ENCODE data around the gene PCDHGA1.
A peak's percentile ranks its signal among the peaks of the same experiment; 100 is the strongest.

PCDHGA1 gene

DNA sequence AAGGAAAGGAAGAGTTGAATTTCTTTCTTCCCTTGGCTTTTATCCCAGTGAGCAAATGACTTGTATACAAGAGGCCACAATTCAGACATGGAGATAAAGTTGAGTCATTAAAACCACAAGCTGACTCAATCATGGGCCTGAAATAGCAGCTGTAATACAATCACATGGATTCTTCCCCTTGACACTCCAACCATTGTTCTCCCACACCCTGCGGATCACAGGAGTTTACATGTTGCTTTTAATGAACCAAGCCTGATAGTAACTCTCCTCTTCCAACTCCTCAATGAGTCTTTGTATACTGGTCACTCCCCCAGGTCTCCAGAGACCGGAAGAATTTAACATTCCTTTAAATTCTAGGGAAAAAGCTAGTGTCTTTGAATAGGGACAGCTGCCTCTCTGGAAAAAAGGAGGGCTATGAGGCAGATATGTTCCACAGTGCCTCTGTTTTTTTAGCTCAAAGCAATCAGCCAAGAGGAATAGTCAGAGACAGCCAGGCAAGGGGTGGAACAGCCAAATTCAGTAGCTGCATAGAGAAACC is 191.0 kb downstream of the PCDHGA1 start:
- Histone ChIP-seq H3K36me3 (ENCODE audit: control insufficient read depth in 2 of 2, insufficient read depth in 1 of 2, low read length in 2 of 2) (peaks cover 24 to 93% of the 10 kb centered on the region in 2 experiments), H3K4me1 (ENCODE audit: control insufficient read depth, insufficient read depth, low read length) (peaks cover 11% of the 10 kb centered on the region), H3K4me3 (ENCODE audit: low read depth, low read length) (no peak overlapping the region), H3K27ac (ENCODE audit: extremely low read depth, low read depth, low read length) (peak overlapping the region; percentile 51; the same call in 1 of the 2 replicates), H3K9me3 (ENCODE audit: control insufficient read depth, insufficient read depth, low read depth, low read length) (no peaks in the 10 kb centered on the region)
- CTCF ChIA-PET = interaction anchor here (0.6 to 10.9 kb wide), 17 partner anchors 7 to 435 kb away, joined by 3 to 160 read pairs (median 9); partner anchors contain the start of genes PCDHGA1, PCDHGA11, PCDHGA12 and PCDHGA2
- POLR2A ChIA-PET = interaction anchor here (1.0 to 2.0 kb wide), 5 partner anchors 42 to 200 kb away, joined by 3 to 10 read pairs (median 3); partner anchors contain the start of genes PCDHGA11 and PCDHGC3
- TF ChIP-seq GLI4 (tag by site-specific recombination; IDR thresholded peaks at IDR 0.05) (no peak), ZNF785 (tag by site-specific recombination; IDR thresholded peaks at IDR 0.05) (no peak), FEZF1 (tag by site-specific recombination; IDR thresholded peaks at IDR 0.05) (peak; percentile 65; the same call in 1 of the 2 replicates), ZNF544 (tag by site-specific recombination; IDR thresholded peaks at IDR 0.05) (no peak), ZNF660 (tag by site-specific recombination; IDR thresholded peaks at IDR 0.05) (peak; percentile 96), SCRT2 (tag by site-specific recombination; IDR thresholded peaks at IDR 0.05) (peak; percentile 91), ZBTB17 (tag by site-specific recombination; IDR thresholded peaks at IDR 0.05) (0 out of 2 replicates have a peak, but pooled peaks have one; percentile 24), ZNF10 (tag by site-specific recombination; IDR thresholded peaks at IDR 0.05) (peak; percentile 56; the same call in 1 of the 2 replicates), ZNF335 (tag by site-specific recombination; conservative IDR thresholded peaks at IDR 0.05) (0 out of 2 replicates have a peak, but pooled peaks have one; percentile 39), ZNF777 (tag by site-specific recombination; IDR thresholded peaks at IDR 0.05; ENCODE audit: borderline replicate concordance) (no peak), GLIS1 (tag by site-specific recombination; IDR thresholded peaks at IDR 0.05) (peak; percentile 37; the same call in 1 of the 2 replicates), ZNF350 (tag by site-specific recombination; IDR thresholded peaks at IDR 0.05) (no peak), ZBTB8A (tag by site-specific recombination; IDR thresholded peaks at IDR 0.05) (no peak), ZNF707 (tag by site-specific recombination; IDR thresholded peaks at IDR 0.05) (no peak), ZNF24 (tag by site-specific recombination; IDR thresholded peaks at IDR 0.05) (peak; percentile 92), ZNF394 (tag by site-specific recombination; IDR thresholded peaks at IDR 0.05; ENCODE audit: borderline replicate concordance) (peak; percentile 61; the same call in 1 of the 2 replicates), ZNF629 (tag by site-specific recombination; IDR thresholded peaks at IDR 0.05) (peak; percentile 90), KLF16 (tag by site-specific recombination; IDR thresholded peaks at IDR 0.05) (no peak), WT1 (tag by site-specific recombination; IDR thresholded peaks at IDR 0.05) (peak; percentile 62; the same call in 1 of the 2 replicates)
- TF ChIP-seq, protein P1, sequence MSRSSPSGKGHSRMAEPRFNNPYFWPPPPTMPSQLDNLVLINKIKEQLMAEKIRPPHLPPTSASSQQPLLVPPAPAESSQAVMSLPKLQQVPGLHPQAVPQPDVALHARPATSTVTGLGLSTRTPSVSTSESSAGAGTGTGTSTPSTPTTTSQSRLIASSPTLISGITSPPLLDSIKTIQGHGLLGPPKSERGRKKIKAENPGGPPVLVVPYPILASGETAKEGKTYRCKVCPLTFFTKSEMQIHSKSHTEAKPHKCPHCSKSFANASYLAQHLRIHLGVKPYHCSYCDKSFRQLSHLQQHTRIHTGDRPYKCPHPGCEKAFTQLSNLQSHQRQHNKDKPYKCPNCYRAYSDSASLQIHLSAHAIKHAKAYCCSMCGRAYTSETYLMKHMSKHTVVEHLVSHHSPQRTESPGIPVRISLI (tag by site-specific recombination; IDR thresholded peaks at IDR 0.05) = no peak
- TF ChIP-seq, protein P2, sequence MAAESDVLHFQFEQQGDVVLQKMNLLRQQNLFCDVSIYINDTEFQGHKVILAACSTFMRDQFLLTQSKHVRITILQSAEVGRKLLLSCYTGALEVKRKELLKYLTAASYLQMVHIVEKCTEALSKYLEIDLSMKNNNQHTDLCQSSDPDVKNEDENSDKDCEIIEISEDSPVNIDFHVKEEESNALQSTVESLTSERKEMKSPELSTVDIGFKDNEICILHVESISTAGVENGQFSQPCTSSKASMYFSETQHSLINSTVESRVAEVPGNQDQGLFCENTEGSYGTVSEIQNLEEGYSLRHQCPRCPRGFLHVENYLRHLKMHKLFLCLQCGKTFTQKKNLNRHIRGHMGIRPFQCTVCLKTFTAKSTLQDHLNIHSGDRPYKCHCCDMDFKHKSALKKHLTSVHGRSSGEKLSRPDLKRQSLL (tag by site-specific recombination; IDR thresholded peaks at IDR 0.05) = 0 out of 2 replicates have a peak, but pooled peaks have one; percentile 48
- TF ChIP-seq, protein P3, sequence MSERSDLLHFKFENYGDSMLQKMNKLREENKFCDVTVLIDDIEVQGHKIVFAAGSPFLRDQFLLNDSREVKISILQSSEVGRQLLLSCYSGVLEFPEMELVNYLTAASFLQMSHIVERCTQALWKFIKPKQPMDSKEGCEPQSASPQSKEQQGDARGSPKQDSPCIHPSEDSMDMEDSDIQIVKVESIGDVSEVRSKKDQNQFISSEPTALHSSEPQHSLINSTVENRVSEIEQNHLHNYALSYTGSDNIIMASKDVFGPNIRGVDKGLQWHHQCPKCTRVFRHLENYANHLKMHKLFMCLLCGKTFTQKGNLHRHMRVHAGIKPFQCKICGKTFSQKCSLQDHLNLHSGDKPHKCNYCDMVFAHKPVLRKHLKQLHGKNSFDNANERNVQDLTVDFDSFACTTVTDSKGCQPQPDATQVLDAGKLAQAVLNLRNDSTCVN (tag by site-specific recombination; optimal IDR thresholded peaks at IDR 0.05) = no peak
- TF ChIP-seq, protein P4, sequence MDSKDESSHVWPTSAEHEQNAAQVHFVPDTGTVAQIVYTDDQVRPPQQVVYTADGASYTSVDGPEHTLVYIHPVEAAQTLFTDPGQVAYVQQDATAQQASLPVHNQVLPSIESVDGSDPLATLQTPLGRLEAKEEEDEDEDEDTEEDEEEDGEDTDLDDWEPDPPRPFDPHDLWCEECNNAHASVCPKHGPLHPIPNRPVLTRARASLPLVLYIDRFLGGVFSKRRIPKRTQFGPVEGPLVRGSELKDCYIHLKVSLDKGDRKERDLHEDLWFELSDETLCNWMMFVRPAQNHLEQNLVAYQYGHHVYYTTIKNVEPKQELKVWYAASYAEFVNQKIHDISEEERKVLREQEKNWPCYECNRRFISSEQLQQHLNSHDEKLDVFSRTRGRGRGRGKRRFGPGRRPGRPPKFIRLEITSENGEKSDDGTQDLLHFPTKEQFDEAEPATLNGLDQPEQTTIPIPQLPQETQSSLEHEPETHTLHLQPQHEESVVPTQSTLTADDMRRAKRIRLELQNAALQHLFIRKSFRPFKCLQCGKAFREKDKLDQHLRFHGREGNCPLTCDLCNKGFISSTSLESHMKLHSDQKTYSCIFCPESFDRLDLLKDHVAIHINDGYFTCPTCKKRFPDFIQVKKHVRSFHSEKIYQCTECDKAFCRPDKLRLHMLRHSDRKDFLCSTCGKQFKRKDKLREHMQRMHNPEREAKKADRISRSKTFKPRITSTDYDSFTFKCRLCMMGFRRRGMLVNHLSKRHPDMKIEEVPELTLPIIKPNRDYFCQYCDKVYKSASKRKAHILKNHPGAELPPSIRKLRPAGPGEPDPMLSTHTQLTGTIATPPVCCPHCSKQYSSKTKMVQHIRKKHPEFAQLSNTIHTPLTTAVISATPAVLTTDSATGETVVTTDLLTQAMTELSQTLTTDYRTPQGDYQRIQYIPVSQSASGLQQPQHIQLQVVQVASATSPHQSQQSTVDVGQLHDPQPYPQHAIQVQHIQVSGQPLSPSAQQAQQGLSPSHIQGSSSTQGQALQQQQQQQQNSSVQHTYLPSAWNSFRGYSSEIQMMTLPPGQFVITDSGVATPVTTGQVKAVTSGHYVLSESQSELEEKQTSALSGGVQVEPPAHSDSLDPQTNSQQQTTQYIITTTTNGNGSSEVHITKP (tag by site-specific recombination; IDR thresholded peaks at IDR 0.05) = peak; percentile 80
- TF ChIP-seq, protein P5, sequence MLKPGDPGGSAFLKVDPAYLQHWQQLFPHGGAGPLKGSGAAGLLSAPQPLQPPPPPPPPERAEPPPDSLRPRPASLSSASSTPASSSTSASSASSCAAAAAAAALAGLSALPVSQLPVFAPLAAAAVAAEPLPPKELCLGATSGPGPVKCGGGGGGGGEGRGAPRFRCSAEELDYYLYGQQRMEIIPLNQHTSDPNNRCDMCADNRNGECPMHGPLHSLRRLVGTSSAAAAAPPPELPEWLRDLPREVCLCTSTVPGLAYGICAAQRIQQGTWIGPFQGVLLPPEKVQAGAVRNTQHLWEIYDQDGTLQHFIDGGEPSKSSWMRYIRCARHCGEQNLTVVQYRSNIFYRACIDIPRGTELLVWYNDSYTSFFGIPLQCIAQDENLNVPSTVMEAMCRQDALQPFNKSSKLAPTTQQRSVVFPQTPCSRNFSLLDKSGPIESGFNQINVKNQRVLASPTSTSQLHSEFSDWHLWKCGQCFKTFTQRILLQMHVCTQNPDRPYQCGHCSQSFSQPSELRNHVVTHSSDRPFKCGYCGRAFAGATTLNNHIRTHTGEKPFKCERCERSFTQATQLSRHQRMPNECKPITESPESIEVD (tag by site-specific recombination; IDR thresholded peaks at IDR 0.05) = no peak
- TF ChIP-seq, protein P6, sequence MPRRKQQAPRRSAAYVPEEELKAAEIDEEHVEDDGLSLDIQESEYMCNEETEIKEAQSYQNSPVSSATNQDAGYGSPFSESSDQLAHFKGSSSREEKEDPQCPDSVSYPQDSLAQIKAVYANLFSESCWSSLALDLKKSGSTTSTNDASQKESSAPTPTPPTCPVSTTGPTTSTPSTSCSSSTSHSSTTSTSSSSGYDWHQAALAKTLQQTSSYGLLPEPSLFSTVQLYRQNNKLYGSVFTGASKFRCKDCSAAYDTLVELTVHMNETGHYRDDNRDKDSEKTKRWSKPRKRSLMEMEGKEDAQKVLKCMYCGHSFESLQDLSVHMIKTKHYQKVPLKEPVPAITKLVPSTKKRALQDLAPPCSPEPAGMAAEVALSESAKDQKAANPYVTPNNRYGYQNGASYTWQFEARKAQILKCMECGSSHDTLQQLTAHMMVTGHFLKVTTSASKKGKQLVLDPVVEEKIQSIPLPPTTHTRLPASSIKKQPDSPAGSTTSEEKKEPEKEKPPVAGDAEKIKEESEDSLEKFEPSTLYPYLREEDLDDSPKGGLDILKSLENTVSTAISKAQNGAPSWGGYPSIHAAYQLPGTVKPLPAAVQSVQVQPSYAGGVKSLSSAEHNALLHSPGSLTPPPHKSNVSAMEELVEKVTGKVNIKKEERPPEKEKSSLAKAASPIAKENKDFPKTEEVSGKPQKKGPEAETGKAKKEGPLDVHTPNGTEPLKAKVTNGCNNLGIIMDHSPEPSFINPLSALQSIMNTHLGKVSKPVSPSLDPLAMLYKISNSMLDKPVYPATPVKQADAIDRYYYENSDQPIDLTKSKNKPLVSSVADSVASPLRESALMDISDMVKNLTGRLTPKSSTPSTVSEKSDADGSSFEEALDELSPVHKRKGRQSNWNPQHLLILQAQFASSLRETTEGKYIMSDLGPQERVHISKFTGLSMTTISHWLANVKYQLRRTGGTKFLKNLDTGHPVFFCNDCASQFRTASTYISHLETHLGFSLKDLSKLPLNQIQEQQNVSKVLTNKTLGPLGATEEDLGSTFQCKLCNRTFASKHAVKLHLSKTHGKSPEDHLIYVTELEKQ (tag by site-specific recombination; IDR thresholded peaks at IDR 0.05; ENCODE audit: borderline replicate concordance) = peak; percentile 90; the same call in 1 of the 2 replicates
